LoVo (cell line): ENCODE data around the gene B4GAT1.

ENCODE experiments used
- DNase-seq: peaks from one replicate; pipeline ENCODE4 v3.0.0-alpha.2; 2016; ENCODE audit warnings: low spot score

The B4GAT1 gene

GRCh38 chr11:66309475-66309874, 38.0 kb downstream of the B4GAT1 start:
- DNase-seq: no peak

DNA sequence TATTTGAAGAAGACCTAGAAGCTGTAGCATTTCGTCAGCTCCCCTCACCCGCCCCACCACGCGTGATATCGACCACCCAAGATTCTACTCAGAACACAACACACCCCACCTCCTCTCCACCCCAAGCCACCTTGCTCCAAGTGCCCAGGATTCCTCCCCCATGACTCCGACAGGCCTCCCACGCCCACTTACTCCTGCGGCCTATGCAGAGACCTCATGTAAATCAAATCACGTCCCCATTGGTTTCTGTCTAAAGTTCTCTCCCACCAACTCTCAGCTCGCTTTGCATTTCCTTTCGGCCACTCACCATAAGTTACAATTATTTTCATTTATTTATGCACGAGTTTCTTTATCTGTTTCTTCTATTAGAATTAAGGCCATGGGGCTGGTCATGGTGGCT, 44.8 kb downstream of the B4GAT1 start:
- no peak for DNase-seq

- DNase-seq: no peak
Measured at GRCh38 chr11:66299186-66299585, 48.2 kb downstream of the B4GAT1 start.

DNA sequence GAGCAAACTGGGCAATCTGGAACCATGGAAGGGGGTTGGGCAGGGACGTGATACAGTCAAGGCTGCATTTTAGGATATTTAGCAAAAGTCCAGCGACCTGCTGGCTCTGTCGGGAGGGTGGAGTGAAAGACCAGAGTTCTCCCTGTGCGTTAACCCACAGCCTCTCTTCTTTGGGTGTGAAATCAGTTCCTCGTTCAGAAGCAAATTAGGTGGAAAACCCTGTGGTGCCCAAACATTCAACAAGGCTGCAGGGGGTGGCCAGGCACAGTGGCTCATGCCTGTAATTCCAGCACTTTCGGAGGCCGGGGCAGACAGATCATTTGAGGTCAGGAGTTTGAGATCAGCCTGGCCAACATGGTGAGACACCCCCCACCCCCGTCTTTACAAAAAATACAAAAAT, 49.8 kb downstream of the B4GAT1 start:
- no peak for DNase-seq
